Stimulated activated CD4-positive, alpha-beta T cell treated with anti-CD3 and anti-CD28 coated beads, TNF-alpha, amount 100 ng/mL, for 1 hour (primary cell): ENCODE results near the gene MYO1D.
"Not testable (repeated sequence)": the region's sequence is repeated elsewhere in the genome, so short reads cannot be mapped to it uniquely, and the experiment has no call there.

ENCODE experiments used
- DNase-seq, 3 donors: peaks; one replicate each; pipeline ENCODE4 v3.0.0-alpha.2; 2020; ENCODE audit warnings: low read depth in 3 of 3, low spot score in 1 of 3

The MYO1D gene

GRCh38 chr17:32688221-32688620, 188.7 kb downstream of the MYO1D start:
- no peak for DNase-seq

- DNase-seq = no peak
These were observed 192.6 kb downstream of the MYO1D start for GRCh38 chr17:32684087-32684958.

GRCh38 chr17:32673964-32674363, 203.0 kb downstream of the MYO1D start:
- no peak for DNase-seq

GRCh38 chr17:32672711-32673110, 204.2 kb downstream of the MYO1D start:
- DNase-seq = no peak

- no peak for DNase-seq
These were observed 205.0 kb downstream of the MYO1D start for GRCh38 chr17:32671896-32672295.

GRCh38 chr17:32664936-32665583, 211.9 kb downstream of the MYO1D start:
- DNase-seq = no peak

GRCh38 chr17:32660496-32660985, 216.4 kb downstream of the MYO1D start:
- DNase-seq = no peak

GRCh38 chr17:32659419-32659842, 217.5 kb downstream of the MYO1D start:
- peak in 2 of 3 donors; percentile 27 to 60 for DNase-seq

- DNase-seq = no peak
These were observed 218.2 kb downstream of the MYO1D start for GRCh38 chr17:32658470-32659418.

- no peak for DNase-seq
These were observed 220.0 kb downstream of the MYO1D start for GRCh38 chr17:32656886-32657285.

- no peak for DNase-seq
These were observed 222.6 kb downstream of the MYO1D start for GRCh38 chr17:32654324-32654723.

- no peak for DNase-seq
These were observed 225.8 kb downstream of the MYO1D start for GRCh38 chr17:32651084-32651483.

- no peak for DNase-seq
These were observed 228.5 kb downstream of the MYO1D start for GRCh38 chr17:32648450-32648849.

GRCh38 chr17:32646941-32647340, 230.0 kb downstream of the MYO1D start:
- DNase-seq = no peak

GRCh38 chr17:32641514-32641913, 235.4 kb downstream of the MYO1D start:
- not testable (repeated sequence) for DNase-seq

GRCh38 chr17:32636598-32637218, 240.2 kb downstream of the MYO1D start:
- DNase-seq = no peak

- DNase-seq = no peak
These were observed 242.8 kb downstream of the MYO1D start for GRCh38 chr17:32634167-32634566.

- DNase-seq = no peak
These were observed 245.4 kb downstream of the MYO1D start for GRCh38 chr17:32631341-32632096.

- DNase-seq = no peak
These were observed 247.2 kb downstream of the MYO1D start for GRCh38 chr17:32629563-32630190.
